IgD-negative memory B cell (primary cell): ENCODE measurements around the gene CPNE1. TPM values are rescaled to one million over a fixed set of nuclear protein-coding genes. Genes with fewer than 3 reads are reported as not detected.

Experiments used
- H3K27ac Mint-ChIP-seq, 3 donors: one replicate each; pipeline ENCODE4 v1.8.0; 2020 to 2022; ENCODE audit warnings: mild to moderate bottlenecking in 3 of 3, mixed read lengths in 3 of 3, moderate library complexity in 1 of 3
- H3K27me3 Mint-ChIP-seq: one replicate; pipeline ENCODE4 v1.8.0; 2021; ENCODE audit warnings: mixed read lengths
- H3K36me3 Mint-ChIP-seq: one replicate; pipeline ENCODE4 v1.8.0; 2020; ENCODE audit warnings: mild to moderate bottlenecking, mixed read lengths
- H3K4me1 Mint-ChIP-seq, 3 donors: one replicate each; pipeline ENCODE4 v1.8.0; 2020 to 2022; ENCODE audit warnings: mixed read lengths in 3 of 3, mild to moderate bottlenecking in 1 of 3
- H3K4me3 Mint-ChIP-seq, 4 donors: one replicate each; pipeline ENCODE4 v1.8.0; 2020 to 2022; ENCODE audit warnings: mild to moderate bottlenecking in 4 of 4, mixed read lengths in 4 of 4, moderate library complexity in 3 of 4
- H3K9me3 Mint-ChIP-seq, 3 donors: one replicate each; pipeline ENCODE4 v1.8.0; 2020 to 2021; ENCODE audit warnings: mixed read lengths in 3 of 3, mild to moderate bottlenecking in 1 of 3
- polyA plus RNA-seq: library from polyadenylated mRNA; unstranded; fragments of 300-500 nt; fragmentation: Illumina TruSeq; gene quantifications from one replicate; pipeline ENCODE4 v1.2.3, GENCODE V29; 2021

The CPNE1 gene
- polyA plus RNA-seq, 1 donor from 2014 or later, result 306 TPM

- no peaks in the 10 kb centered on the region for H3K9me3 Mint-ChIP-seq
- peak overlapping the region in 1 of 4 donors; percentile 5 for H3K4me3 Mint-ChIP-seq
- H3K4me1 Mint-ChIP-seq, result peaks cover 2 to 4% (median 3%) of the 10 kb centered on the region in 3 donors
- no peak overlapping the region for H3K27ac Mint-ChIP-seq
- H3K27me3 Mint-ChIP-seq, result peaks cover 16% of the 10 kb centered on the region
- no peaks in the 10 kb centered on the region for H3K36me3 Mint-ChIP-seq
These were observed 66.2 kb downstream of the CPNE1 start for GRCh38 chr20:35598476-35598875.

- H3K27me3 Mint-ChIP-seq, result peaks cover 16% of the 10 kb centered on the region
- no peak overlapping the region for H3K27ac Mint-ChIP-seq
- no peaks in the 10 kb centered on the region for H3K36me3 Mint-ChIP-seq
- H3K4me3 Mint-ChIP-seq, result no peak overlapping the region
- peaks cover 2 to 4% (median 3%) of the 10 kb centered on the region in 3 donors for H3K4me1 Mint-ChIP-seq
- H3K9me3 Mint-ChIP-seq, result no peaks in the 10 kb centered on the region
These were observed 67.5 kb downstream of the CPNE1 start for GRCh38 chr20:35597186-35597585.

DNA sequence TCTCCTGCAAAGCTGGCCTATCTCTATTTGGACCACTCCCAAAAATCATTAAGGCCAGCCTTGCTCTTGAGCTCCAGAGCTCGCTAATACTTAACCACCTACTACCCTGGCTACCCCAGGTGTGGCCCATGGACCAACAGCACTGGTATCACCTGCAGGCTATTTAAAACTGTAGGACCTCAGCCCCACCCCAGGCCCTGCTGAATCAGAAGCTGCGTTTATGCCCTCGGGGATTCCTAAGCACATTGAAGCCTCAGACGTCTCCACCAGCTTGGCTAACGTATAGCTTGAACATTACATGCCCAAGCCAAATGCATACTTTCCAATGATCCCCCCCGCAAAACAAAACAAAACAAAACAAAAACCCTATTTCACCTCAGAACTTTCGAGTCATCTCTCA, 68.8 kb downstream of the CPNE1 start:
- Mint-ChIP-seq H3K4me1 (peaks cover 0 to 3% (median 0%) of the 10 kb centered on the region in 3 donors), H3K9me3 (no peaks in the 10 kb centered on the region), H3K36me3 (peaks cover 3% of the 10 kb centered on the region), H3K27ac (no peak overlapping the region), H3K27me3 (peaks cover 11% of the 10 kb centered on the region), H3K4me3 (no peak overlapping the region)

DNA sequence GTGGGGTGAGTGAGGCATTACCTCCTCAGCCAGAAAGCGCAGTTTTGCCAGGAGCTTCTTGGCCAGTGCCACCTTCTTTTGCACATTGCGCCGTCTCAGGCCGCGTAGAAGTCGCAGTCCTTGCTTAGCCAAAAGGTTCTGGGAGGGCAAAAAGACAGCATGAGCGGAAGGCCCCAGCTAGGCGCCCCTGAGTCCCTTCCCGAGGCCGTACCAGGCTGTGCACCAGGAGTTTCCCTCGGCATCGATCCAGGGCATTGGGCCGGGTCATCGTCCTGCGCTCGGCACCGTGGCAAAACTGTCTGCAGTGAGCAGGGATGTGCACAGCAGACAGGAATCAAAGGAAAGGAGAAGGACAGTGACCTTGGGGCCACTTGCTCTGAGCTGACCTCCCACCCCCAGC, 69.2 kb downstream of the CPNE1 start:
- Mint-ChIP-seq H3K9me3 (no peaks in the 10 kb centered on the region), H3K27me3 (peaks cover 10% of the 10 kb centered on the region), H3K4me1 (no peaks in the 10 kb centered on the region), H3K4me3 (no peak overlapping the region), H3K36me3 (peaks cover 3% of the 10 kb centered on the region), H3K27ac (no peak overlapping the region)

DNA sequence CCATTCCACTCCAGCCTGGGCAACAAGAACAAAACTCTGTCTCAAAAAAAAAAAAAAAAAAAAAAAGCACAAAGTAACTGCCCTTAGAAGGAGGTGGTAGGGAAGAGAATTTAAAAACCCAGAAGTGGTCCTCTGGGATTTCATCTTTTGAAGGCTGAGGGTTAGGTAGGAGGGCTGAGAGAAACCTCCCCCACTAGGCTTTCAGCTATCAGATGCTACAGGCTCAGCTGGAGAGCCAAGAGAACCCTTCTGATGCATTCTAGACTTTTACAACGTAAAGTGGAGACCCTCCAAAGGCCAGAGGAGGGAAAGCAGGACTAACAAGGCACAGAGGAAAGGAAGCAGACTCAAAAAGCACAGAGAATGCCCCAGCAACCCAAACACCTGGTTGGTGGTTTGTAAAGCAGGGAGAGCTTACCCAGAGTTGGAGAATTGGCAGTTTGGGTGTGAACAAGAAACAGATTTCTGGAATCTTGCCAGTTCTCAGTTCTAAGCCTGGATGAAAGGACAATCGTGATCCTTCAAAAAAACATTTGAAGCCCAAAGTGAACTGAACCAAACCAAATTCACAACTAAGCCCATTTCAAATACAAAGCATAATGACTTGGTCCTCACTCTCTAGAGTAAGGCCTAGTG, 72.2 kb downstream of the CPNE1 start:
- Mint-ChIP-seq H3K9me3 (no peaks in the 10 kb centered on the region), H3K36me3 (peaks cover 3% of the 10 kb centered on the region), H3K27me3 (no peaks in the 10 kb centered on the region), H3K27ac (no peak overlapping the region), H3K4me1 (no peaks in the 10 kb centered on the region), H3K4me3 (no peak overlapping the region)

GRCh38 chr20:35588397-35588796, 76.3 kb downstream of the CPNE1 start:
- Mint-ChIP-seq H3K4me3 (no peak overlapping the region), H3K9me3 (no peaks in the 10 kb centered on the region)

GRCh38 chr20:35587436-35587835, 77.3 kb downstream of the CPNE1 start:
- Mint-ChIP-seq H3K36me3 (peaks cover 3% of the 10 kb centered on the region), H3K9me3 (peaks cover 0 to 2% (median 0%) of the 10 kb centered on the region in 3 donors), H3K4me1 (no peaks in the 10 kb centered on the region), H3K4me3 (no peak overlapping the region), H3K27me3 (peaks cover 1% of the 10 kb centered on the region), H3K27ac (no peak overlapping the region)

More at GRCh38 chr20:35588397-35588796, 76.3 kb downstream of the CPNE1 start:
- Mint-ChIP-seq H3K27me3 (peaks cover 1% of the 10 kb centered on the region), H3K36me3 (peaks cover 3% of the 10 kb centered on the region), H3K27ac (no peak overlapping the region), H3K4me1 (no peaks in the 10 kb centered on the region)

- Mint-ChIP-seq H3K27me3 (peaks cover 1% of the 10 kb centered on the region), H3K27ac (no peak overlapping the region), H3K4me1 (no peaks in the 10 kb centered on the region), H3K4me3 (no peak overlapping the region), H3K36me3 (peaks cover 3% of the 10 kb centered on the region), H3K9me3 (peaks cover 0 to 3% (median 0%) of the 10 kb centered on the region in 3 donors)
These were observed 77.8 kb downstream of the CPNE1 start for GRCh38 chr20:35586751-35587425.

DNA sequence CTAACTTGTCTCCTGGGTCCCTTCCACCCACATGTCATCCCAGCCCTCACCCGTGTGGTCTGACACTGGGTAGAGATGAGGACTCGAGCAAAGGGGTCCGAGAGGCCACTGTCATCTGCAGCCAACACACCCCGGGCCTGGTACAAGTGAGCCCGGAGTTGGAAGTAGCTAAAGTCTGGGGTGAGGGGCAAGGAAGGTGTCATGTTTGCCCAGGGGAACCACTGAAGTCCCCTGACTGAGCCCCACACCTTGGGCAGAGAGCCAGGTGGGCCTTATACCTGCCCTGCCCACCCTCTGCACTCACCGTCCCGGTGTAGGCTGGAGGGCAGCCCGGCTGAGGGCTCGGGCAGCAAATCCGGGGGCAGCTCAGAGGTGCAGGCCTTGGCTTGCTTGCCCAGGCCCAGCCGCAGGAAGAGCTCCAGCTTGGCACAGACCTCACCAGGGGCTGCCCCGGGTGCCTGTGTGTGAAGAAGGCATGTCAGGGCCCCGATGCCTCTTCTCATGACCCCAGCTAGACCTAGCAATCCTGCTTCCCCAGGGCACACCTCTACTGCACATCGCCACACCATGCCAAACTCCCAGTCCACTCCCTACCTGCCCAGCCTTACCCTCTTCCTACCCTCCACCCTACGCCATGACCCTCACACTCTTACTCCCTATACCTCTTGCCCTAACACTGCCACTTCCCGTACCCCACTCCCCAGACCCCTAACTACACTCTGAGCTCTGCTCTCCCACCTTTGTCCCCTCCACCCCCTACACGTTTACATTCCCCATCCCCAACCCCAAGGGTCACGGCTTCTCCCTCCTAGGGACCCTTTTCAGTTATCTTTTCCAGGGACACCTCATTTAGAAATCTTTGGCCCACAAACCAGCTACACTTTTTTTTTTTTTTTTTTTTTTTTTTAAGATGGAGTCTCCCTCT, 80.8 kb downstream of the CPNE1 start:
- H3K36me3 Mint-ChIP-seq, result no peaks in the 10 kb centered on the region
- H3K9me3 Mint-ChIP-seq, result peaks cover 0 to 8% (median 4%) of the 10 kb centered on the region in 3 donors
- peaks cover 4% of the 10 kb centered on the region for H3K27me3 Mint-ChIP-seq
- no peak overlapping the region for H3K27ac Mint-ChIP-seq
- H3K4me1 Mint-ChIP-seq, result no peaks in the 10 kb centered on the region
- peak overlapping the region in 1 of 4 donors; percentile 47 for H3K4me3 Mint-ChIP-seq

DNA sequence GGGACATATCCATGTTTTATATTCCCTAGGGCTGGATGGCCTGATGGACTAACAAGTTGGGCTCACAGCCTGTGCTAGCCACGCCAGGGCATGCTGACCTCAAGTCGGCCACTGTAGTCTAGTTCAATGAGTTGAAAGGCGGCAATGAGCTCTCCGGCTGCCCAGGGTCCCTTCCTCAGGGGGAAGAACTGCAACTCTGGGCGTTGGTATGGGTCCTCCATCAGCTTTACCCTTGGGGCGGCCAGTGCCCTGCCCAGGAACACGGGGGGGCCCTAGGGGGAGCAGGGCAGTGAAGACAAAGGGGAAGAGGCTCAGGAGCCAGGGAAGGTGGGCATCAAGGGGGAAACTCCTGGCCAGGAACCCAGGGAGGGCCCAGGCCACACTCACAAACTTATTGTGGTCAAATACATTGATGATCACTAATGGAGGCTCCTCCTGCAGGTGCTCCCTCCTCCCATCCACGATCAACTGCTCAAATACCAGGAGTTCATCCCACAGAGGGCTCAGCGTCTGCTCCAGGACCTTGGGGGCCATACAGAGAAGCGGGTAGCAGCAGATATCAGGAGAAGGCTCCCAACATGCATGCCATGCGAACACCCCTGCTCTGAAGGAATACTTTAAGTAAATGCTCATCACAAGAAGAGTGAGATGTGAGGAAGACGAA, 81.8 kb downstream of the CPNE1 start:
- H3K9me3 Mint-ChIP-seq, result peaks cover 0 to 8% (median 4%) of the 10 kb centered on the region in 3 donors
- H3K27ac Mint-ChIP-seq, result no peak overlapping the region
- H3K4me3 Mint-ChIP-seq, result no peak overlapping the region
- H3K36me3 Mint-ChIP-seq, result no peaks in the 10 kb centered on the region
- peaks cover 4% of the 10 kb centered on the region for H3K27me3 Mint-ChIP-seq
- H3K4me1 Mint-ChIP-seq, result no peaks in the 10 kb centered on the region

GRCh38 chr20:35582131-35582530, 82.6 kb downstream of the CPNE1 start:
- H3K36me3 Mint-ChIP-seq, result no peaks in the 10 kb centered on the region

GRCh38 chr20:35579196-35579595, 85.5 kb downstream of the CPNE1 start:
- Mint-ChIP-seq H3K4me3 (no peak overlapping the region), H3K9me3 (peaks cover 0 to 10% (median 4%) of the 10 kb centered on the region in 3 donors), H3K27ac (no peak overlapping the region), H3K27me3 (peaks cover 5% of the 10 kb centered on the region), H3K4me1 (no peaks in the 10 kb centered on the region), H3K36me3 (no peaks in the 10 kb centered on the region)

More at GRCh38 chr20:35582131-35582530, 82.6 kb downstream of the CPNE1 start:
- Mint-ChIP-seq H3K9me3 (peaks cover 0 to 8% (median 4%) of the 10 kb centered on the region in 3 donors), H3K27me3 (peaks cover 4% of the 10 kb centered on the region), H3K4me1 (no peaks in the 10 kb centered on the region), H3K27ac (no peak overlapping the region), H3K4me3 (no peak overlapping the region)

GRCh38 chr20:35578469-35578868, 86.2 kb downstream of the CPNE1 start:
- no peaks in the 10 kb centered on the region for H3K36me3 Mint-ChIP-seq
- no peak overlapping the region for H3K27ac Mint-ChIP-seq
- no peaks in the 10 kb centered on the region for H3K4me1 Mint-ChIP-seq
- H3K9me3 Mint-ChIP-seq, result peaks cover 0 to 13% (median 4%) of the 10 kb centered on the region in 3 donors
- H3K4me3 Mint-ChIP-seq, result peak overlapping the region in 1 of 4 donors; percentile 18
- H3K27me3 Mint-ChIP-seq, result peaks cover 5% of the 10 kb centered on the region

- Mint-ChIP-seq H3K27me3 (peaks cover 5% of the 10 kb centered on the region), H3K4me1 (no peaks in the 10 kb centered on the region), H3K9me3 (peaks cover 2 to 19% (median 2%) of the 10 kb centered on the region in 3 donors), H3K4me3 (no peak overlapping the region), H3K36me3 (no peaks in the 10 kb centered on the region), H3K27ac (no peak overlapping the region)
These were observed 87.9 kb downstream of the CPNE1 start for GRCh38 chr20:35576816-35577215.
